Common myeloid progenitor, CD34-positive (primary cell): ENCODE results near the gene FHIT.

Experiments
- CTCF ChIA-PET: fragments of 350-600 bp; sonication (Branson Sonifier 250); formaldehyde crosslinking; loops from one replicate; lab custom pipeline; 2021; ENCODE audit warnings: antibody characterized with exemption; lab: Charles Lee
- POLR2A ChIA-PET: fragments of 350-600 bp; sonication (Branson Sonifier 250); formaldehyde crosslinking; loops from one replicate; lab custom pipeline; 2021; ENCODE audit warnings: antibody characterized with exemption; lab: Charles Lee
- DNase-seq, 3 donors: peaks; one replicate each; pipeline versions ENCODE4 v3.0.0 to v3.0.0-alpha.2; 2013
- H3K27ac ChIP-seq, 2 experiments: 1 replicate in 1 of 2; 2 replicates in 1 of 2; pipeline ENCODE4 v1.7.0; 2013; ENCODE audit warnings: inconsistent platforms in 2 of 2, low read length in 2 of 2, mild to moderate bottlenecking in 2 of 2, low read depth in 1 of 2, moderate library complexity in 1 of 2; ENCODE audit not compliant: severe bottlenecking in 2 of 2, insufficient read depth in 1 of 2, poor library complexity in 1 of 2
- H3K27me3 ChIP-seq, 5 experiments: replicated peaks in 2 of 5; 1 replicate in 3 of 5; 2 replicates in 2 of 5; pipeline versions ENCODE4 v1.6.1 to v1.7.0; 2013; ENCODE audit warnings: low read length in 4 of 5, mild to moderate bottlenecking in 2 of 5, moderate library complexity in 2 of 5, inconsistent platforms in 1 of 5; ENCODE audit not compliant: insufficient read depth in 5 of 5, control insufficient read depth in 4 of 5
- H3K36me3 ChIP-seq, 4 experiments: 1 replicate in 2 of 4; 2 replicates in 2 of 4; pipeline versions ENCODE4 v1.6.1 to v1.7.0; 2013; ENCODE audit warnings: low read length in 3 of 4, control low read depth in 1 of 4, mild to moderate bottlenecking in 1 of 4; ENCODE audit not compliant: control insufficient read depth in 4 of 4, insufficient read depth in 4 of 4
- H3K4me1 ChIP-seq, 4 experiments: 1 replicate in 3 of 4; 2 replicates in 1 of 4; pipeline versions ENCODE4 v1.6.1 to v1.7.1; 2013; ENCODE audit warnings: low read length in 3 of 4, mild to moderate bottlenecking in 3 of 4, control low read depth in 1 of 4, inconsistent platforms in 1 of 4, moderate library complexity in 1 of 4; ENCODE audit not compliant: control insufficient read depth in 4 of 4, insufficient read depth in 4 of 4; ENCODE audit errors: control extremely low read depth in 1 of 4
- H3K4me3 ChIP-seq, 7 experiments: 1 replicate in 4 of 7; 2 replicates in 3 of 7; pipeline versions ENCODE4 v1.5.1 to v1.7.0; 2013; ENCODE audit warnings: mild to moderate bottlenecking in 7 of 7, low read length in 6 of 7, moderate library complexity in 6 of 7, inconsistent platforms in 2 of 7, low read depth in 2 of 7, control low read depth in 1 of 7; ENCODE audit not compliant: insufficient read depth in 4 of 7, control insufficient read depth in 1 of 7; ENCODE audit errors: extremely low read depth in 1 of 7
- H3K9me3 ChIP-seq, 5 experiments: 1 replicate in 4 of 5; 2 replicates in 1 of 5; pipeline versions ENCODE4 v1.6.1 to v1.7.1; 2013; ENCODE audit warnings: low read length in 4 of 5, mild to moderate bottlenecking in 2 of 5, inconsistent platforms in 1 of 5, low read depth in 1 of 5, moderate library complexity in 1 of 5; ENCODE audit not compliant: control insufficient read depth in 4 of 5, insufficient read depth in 2 of 5; ENCODE audit errors: control extremely low read depth in 1 of 5
- WGBS: methylation state at CpG from one replicate; pipeline ENCODE4 v1.1.5; 2013; ENCODE audit not compliant: insufficient coverage; 5-methylcytosine and 5-hydroxymethylcytosine counted together

The FHIT gene

DNA sequence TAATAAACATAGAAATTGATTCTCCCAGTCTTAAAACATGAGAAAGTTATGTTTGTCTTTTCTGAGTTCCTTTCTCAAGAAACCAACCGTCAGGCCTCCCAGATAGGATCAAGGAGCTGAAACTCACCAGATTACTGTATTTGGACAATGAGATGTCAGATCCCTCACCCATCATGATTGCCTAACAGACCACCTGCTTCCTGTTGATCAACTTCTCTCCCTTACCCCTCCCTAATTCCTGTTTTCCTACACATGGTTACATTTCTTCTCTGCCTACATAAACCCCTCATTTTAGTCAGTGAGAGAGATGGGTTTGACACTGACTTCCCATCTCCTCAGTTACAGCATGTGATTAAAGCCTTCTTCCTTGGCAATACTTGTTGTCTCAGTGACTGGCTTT, 917.5 kb downstream of the FHIT start:
- CTCF ChIA-PET = no interaction called here
- peak; percentile 14 to 68 (median 50) for DNase-seq
- Histone ChIP-seq H3K4me3 (no peak overlapping the region), H3K9me3 (no peaks in the 10 kb centered on the region), H3K36me3 (no peaks in the 10 kb centered on the region), H3K4me1 (peaks cover 0 to 16% (median 3%) of the 10 kb centered on the region in 4 experiments), H3K27me3 (no peaks in the 10 kb centered on the region), H3K27ac (no peak overlapping the region)
- no CpG with 5 or more reads among the region's 1 CpG for WGBS
- POLR2A ChIA-PET = no interaction called here

DNA sequence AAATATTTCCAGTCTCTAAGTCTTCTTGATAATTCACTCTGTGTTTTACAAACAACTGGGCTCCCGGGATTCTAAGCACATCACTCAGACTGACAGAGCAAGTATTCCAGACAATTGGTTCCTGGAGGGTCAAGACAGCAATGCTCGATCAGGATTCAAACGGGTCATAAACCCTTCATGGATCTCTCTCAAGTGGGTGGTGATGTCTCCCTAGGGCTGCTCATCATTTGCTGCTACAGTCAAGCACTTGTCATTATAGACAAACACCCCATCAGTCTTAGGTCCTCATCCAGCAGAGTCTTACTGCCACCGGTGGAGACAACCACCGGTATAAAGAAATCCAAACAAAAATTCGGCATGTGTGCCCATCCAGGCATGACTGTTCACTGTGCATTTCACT, 921.1 kb downstream of the FHIT start:
- CTCF ChIA-PET = no interaction called here
- 98% methylated on average over 6 of the region's 6 CpGs for WGBS

DNA sequence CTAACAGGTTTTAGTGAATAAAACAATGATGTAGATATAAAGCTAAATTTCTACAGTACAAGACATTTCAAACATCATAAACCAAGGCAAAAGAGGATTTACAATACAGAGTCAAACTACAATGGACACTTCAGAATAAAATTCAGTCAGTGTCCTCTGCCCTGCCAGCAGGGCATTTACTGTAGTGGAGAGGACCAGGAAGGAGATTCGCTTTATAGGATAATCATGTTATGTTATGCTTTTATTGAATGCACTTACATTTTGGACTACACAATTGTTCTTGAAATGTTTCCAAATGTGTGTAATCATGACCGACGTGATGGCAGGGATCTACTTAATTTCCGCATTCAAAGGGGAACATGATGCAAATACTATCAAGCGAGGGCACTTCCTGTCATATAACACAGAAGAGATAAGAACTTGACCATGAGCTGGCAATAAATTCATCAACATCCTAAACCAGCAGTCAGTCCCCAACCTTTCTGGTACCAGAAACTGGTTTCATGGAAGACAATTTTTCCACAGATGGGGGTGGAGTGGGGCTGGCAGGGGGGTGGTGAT, 925.6 kb downstream of the FHIT start:
- Histone ChIP-seq H3K27me3 (no peaks in the 10 kb centered on the region), H3K27ac (no peak overlapping the region), H3K4me1 (peaks cover 0 to 5% (median 0%) of the 10 kb centered on the region in 4 experiments), H3K4me3 (peak overlapping the region in 1 of 7 experiments; percentile 1), H3K36me3 (no peaks in the 10 kb centered on the region), H3K9me3 (no peaks in the 10 kb centered on the region)
- ChIA-PET CTCF (no interaction called here), POLR2A (no interaction called here)
- peak; percentile 25 to 63 (median 48) for DNase-seq
- WGBS = 27% methylated on average over 4 of the region's 5 CpGs

More for the DNA sequence above, 921.1 kb downstream of the FHIT start:
- H3K4me1 ChIP-seq = peaks cover 0 to 16% (median 5%) of the 10 kb centered on the region in 4 experiments
- no peaks in the 10 kb centered on the region for H3K27me3 ChIP-seq
- H3K27ac ChIP-seq = no peak overlapping the region
- no peak for DNase-seq
- no peak overlapping the region for H3K4me3 ChIP-seq
- H3K36me3 ChIP-seq = no peaks in the 10 kb centered on the region
- no peaks in the 10 kb centered on the region for H3K9me3 ChIP-seq
- POLR2A ChIA-PET = no interaction called here

DNA sequence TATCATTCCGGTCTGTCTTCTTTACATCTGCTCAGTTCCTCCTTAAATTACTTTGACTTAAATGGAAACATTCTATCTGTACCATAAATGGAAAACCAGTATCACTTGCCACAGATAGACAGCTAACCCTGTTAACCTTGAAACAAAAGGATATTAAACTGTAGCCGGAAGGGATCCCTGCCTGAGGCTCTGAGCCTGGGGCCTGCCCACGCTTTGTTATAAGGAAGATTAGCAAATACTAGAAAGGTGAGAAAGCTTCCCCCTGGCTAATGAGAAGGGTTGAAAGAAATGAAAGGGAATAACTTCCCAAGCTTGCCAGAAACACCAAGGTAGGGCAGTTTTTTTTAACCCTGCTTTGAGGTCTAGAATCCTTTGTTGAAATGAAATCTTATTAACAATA, 927.6 kb downstream of the FHIT start:
- H3K4me1 ChIP-seq = peaks cover 0 to 5% (median 0%) of the 10 kb centered on the region in 4 experiments
- POLR2A ChIA-PET = no interaction called here
- H3K4me3 ChIP-seq = no peak overlapping the region
- WGBS = 91% methylated on average over 3 of the region's 3 CpGs
- no peaks in the 10 kb centered on the region for H3K36me3 ChIP-seq
- no peak for DNase-seq
- CTCF ChIA-PET = no interaction called here
- H3K27ac ChIP-seq = no peak overlapping the region
- H3K9me3 ChIP-seq = no peaks in the 10 kb centered on the region
- H3K27me3 ChIP-seq = no peaks in the 10 kb centered on the region

DNA sequence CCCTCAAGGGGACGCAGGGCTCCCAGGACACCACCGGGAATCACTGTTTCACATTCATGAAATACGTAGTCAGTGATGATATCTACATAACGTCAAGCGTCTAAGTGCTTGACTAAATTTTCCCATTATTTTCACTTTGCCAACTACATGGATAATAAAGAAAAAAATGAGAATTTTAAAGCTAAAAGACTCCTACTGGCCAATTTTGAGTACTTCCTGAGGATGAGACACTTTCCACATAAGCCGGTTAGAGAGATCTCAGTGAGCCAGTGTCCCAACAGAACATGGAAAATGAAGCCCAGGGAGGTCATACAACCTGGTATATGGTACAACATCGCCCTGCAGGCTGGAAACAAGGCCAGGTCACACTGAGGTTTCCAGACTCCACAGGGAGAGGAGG, 928.1 kb downstream of the FHIT start:
- H3K9me3 ChIP-seq = no peaks in the 10 kb centered on the region
- H3K36me3 ChIP-seq = no peaks in the 10 kb centered on the region
- WGBS = 93% methylated on average over 4 of the region's 7 CpGs
- H3K4me3 ChIP-seq = no peak overlapping the region
- H3K4me1 ChIP-seq = peaks cover 0 to 5% (median 0%) of the 10 kb centered on the region in 4 experiments
- ChIA-PET POLR2A (no interaction called here), CTCF (no interaction called here)
- no peak overlapping the region for H3K27ac ChIP-seq
- no peaks in the 10 kb centered on the region for H3K27me3 ChIP-seq
- no peak for DNase-seq

DNA sequence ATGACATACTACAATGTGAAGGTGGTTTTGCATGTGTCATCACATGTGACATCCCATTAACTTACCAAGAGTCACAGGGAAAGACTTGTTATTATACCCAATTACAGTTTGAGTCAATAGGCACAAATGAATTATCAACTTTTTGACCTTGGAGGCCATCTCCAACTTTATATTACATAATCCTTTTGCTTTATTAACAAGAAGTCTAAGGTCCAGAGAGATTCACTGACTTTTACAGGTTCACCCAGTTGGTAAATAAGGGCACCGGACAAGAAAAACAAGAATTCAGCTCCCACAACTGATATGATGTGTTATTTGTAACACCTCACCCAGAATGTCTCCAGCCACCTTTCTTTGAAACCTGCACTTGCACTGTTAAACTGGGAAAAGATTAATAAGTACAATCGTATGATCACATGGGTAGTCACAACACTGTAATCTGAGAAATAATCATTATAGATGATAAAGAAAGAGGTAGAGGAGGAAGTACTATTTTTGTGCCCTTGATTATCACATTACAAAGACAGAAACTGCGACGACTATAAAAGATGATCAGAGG, 928.9 kb downstream of the FHIT start:
- Histone ChIP-seq H3K27ac (no peak overlapping the region), H3K9me3 (no peaks in the 10 kb centered on the region), H3K4me1 (peaks cover 0 to 5% (median 0%) of the 10 kb centered on the region in 4 experiments), H3K27me3 (no peaks in the 10 kb centered on the region), H3K4me3 (no peak overlapping the region), H3K36me3 (no peaks in the 10 kb centered on the region)
- 0% methylated on average over 1 of the region's 4 CpGs for WGBS
- POLR2A ChIA-PET = no interaction called here
- CTCF ChIA-PET = no interaction called here
- DNase-seq = no peak

DNA sequence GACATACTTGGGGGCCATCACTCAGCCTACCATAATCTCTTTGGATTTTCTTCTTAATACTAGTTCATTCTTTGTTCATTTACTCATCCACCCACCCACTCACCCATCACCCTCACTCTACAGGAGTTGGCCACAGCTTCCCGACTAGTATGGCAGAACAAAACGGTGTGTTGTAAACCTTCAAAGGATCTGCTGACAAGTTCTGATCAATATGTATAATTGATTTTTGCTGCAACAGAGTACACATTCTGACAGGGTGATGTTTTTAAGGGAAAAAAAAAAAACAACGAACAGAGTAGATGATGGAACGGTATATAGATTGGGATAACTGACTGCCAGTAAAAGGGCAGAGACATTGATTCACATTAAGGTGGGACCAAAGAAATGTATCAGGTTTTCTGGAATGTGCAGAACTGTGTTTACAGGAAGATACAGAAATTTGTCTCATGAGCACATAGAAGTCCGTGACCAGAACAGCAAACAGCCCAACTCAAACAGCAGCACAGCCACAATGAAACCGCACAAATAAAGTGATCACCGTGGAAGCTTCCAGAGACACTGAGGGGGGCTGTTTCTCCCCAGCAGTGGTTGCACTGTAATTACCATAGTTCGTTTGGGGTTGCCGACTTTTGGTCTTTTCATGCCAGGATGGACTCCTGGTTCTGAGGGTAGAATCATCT, 931.9 kb downstream of the FHIT start:
- DNase-seq = no peak
- POLR2A ChIA-PET = no interaction called here
- Histone ChIP-seq H3K4me3 (no peak overlapping the region), H3K27ac (no peak overlapping the region), H3K4me1 (no peaks in the 10 kb centered on the region), H3K27me3 (no peaks in the 10 kb centered on the region), H3K36me3 (no peaks in the 10 kb centered on the region), H3K9me3 (peaks cover 0 to 5% (median 0%) of the 10 kb centered on the region in 5 experiments)
- CTCF ChIA-PET = no interaction called here
- 97% methylated on average over 8 of the region's 9 CpGs for WGBS
